ENCODE data around the gene TMC4.

Gene TMC4

GRCh38 chr19:54152267-54152666 lies 20.7 kb downstream of the TMC4 start:
- no peak for DNase-seq

GRCh38 chr19:54151362-54152035 lies 21.5 kb downstream of the TMC4 start:
- no peak for DNase-seq

DNA sequence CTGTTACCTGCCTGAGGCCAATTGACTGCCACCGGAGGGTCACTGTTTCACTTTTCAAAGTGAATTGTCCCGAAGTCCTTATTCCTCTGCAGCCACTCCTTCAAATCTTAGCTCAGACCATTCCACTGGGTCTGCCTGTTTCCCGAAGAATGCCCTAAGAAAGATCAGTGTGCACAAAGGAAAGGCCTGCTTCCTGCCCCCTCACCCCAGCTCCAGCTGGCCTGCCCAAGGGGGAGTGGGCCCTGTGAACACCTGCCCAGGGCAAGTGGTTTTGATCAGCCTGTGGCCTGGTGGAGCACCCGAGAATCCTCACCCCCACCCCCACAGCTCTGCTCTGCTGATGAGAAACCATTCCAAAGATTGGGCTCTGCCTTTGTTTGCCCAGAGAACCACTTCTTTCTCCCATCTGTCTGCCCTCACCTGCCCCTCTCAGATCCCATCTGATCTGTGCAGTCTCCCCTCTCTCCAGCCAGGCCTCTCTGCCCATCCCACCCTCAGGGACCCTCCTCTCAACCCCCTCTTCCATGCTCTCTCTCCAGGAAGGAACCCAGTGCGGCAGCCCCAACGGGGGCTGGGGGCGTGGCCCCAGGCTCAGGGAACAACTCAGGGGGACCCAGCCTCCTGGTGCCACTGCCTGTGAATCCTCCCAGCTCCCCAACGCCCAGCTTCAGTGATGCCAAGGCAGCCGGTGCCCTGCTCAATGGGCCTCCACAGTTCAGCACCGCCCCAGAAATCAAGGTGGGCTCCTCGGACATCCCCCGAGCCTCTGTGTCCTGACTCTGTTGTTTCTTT lies 23.7 kb downstream of the TMC4 start:
- DNase-seq, result no peak

- no peak for DNase-seq
Measured at GRCh38 chr19:54148158-54148557, 24.8 kb downstream of the TMC4 start.

DNA sequence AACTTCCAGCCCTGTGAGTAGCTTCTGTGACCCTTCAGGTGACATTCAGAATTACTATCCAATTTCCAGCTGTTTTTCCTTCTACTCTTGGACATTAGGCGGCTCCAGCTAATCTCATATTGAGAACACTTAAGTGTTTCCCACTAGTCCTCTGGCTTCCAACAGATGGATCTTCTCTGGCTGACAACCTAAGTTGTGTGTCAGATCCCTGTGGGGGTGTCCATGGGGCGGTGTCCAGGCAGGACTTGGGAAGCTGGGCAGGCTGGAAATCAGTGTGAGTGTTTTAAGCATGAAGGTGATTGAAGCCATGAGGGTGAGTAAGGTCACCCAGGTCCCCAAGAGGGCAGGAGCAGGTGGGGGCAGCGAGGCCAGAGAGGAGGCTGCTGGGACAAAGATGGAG lies 25.3 kb downstream of the TMC4 start:
- no peak for DNase-seq

DNA sequence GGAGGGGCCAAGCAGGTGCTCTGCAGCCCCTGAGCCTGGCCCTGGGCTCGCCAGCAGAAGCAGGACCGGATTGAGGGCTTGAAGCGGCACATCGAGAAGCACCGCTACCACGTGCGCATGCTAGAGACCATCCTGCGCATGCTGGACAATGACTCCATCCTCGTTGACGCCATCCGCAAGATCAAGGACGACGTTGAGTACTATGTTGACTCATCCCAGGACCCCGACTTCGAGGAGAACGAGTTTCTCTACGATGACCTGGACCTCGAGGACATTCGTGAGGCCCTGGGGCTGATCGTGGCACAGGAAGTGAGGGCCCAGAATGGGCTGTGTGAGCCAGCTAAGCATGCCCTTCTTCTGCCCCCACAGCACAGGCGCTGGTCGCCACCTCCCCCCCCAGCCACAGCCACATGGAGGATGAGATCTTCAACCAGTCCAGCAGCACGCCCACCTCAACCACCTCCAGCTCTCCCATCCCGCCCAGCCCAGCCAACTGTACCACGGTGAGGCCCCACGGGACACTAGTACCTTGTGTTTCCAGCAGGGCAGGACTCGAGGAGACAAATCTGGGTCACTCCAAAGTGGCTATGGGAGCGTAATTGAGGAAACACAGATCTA lies 27.3 kb downstream of the TMC4 start:
- DNase-seq, result no peak

DNA sequence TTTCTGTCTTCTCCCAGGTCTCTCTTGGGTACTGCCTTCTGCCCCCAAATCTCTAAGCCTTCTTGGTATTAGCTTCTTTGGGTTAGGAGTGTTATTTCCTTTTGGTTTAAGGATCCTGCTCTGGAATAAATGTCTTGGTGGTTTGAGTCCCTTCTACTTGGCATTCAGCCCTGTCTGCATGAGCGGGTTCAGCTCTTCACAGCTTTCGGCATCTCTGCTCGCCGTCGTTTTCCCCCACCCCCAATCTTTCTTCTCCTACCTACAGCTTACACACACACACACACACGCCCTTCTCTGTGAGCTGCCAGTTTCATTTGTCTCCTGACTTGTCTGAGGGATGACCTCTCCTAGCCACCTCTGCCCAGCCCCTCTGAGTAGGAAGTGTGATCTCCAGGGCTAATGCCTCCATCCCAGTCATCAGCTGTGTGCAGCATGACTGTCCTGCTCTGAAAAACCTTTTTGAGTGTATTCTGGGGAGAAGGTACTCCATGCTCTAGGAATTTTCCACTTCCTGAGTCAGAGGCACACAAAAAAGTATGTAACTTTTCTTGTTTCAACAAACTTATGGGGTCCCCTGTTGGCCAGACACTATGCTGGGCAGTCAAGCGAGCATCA lies 30.7 kb downstream of the TMC4 start:
- DNase-seq, result no peak

- DNase-seq, result no peak
Measured at GRCh38 chr19:54141356-54141755, 31.6 kb downstream of the TMC4 start.

DNA sequence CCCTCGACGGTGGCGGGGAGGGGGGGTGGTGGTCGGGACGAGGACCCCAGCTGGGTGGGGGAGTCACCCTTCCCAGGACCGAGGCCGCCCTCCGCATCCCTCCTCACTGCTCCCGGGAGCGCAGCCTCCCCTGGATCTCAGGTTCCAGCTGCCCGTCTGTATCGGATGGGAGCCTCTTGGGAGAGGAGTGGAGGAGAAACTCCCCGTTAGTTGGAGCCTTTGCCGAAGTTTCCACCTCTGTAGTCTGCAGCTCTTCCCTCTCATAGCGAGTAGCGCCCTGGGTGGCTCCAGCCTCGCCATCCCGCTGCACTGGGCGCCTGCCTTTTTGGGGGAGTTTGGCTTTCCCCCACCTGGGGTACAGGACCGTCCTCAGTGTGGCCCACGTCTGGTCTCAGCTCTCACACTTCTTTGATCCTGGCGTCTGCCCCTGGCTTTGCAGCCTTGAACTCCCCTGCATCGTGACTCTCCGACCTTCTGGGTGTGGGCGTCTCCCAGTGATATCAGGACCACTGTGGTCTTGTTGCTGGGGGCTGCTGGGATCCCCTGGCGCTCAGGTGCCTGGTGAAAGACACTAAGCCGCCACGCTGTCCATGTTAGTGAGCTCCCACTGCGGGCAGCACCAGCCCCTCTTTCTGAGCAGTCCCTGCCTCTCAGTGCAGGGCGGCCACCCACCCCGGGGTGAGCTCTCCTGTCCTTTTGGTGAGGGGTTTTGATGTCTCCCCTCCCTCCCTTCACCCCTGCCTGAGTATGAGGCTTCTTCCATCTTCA lies 34.3 kb downstream of the TMC4 start:
- no peak for DNase-seq

- no peak for DNase-seq
Measured at GRCh38 chr19:54137699-54138488, 35.1 kb downstream of the TMC4 start, which contains the start of gene CNOT3. Gene CNOT3 (plus strand): TSS chr19:54137762. CDS start chr19:54142979, 5,217 bp downstream.

DNA sequence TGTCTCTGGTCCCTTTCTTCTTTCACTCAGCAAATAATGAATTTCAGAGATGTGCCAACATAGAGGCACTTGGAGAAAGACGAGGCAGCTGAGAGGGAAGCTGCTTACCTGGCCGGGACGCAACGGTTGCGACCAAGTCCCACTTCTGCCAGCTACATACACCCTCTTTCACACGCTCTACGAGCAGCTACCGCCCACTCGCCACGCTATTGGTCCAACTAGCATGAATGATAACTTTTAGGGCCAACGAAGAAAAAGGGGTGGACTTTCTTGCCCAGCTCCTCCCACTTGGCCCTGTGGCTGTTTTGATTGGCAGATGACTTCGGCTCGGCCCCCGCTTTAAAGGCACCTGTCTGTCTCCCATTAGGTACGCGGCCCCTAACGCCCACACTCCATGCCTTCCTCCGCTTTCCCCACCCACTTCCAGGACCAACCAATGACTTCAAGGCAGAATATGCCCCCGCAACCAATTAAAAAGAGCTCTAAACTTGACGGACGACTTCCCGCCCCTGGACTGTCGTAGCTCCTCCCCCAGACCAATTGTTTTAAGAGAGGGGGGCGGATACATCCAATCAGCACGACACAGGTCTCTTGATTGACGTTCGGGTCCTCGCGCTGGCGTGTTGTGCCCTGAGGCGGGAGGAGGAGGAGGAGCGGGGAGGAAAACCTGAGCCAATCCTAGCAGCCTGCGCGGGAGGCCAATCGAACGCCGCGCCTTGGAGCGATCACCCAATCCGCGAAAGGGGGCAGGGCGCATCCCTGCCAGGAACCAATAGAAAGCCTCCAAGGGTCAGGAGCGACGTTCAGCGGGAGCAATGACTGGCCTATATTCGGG lies 35.9 kb downstream of the TMC4 start:
- peak; percentile 99 for DNase-seq

- DNase-seq, result no peak
Measured at GRCh38 chr19:54136086-54136863, 36.7 kb downstream of the TMC4 start.

GRCh38 chr19:54133957-54134590 lies 38.9 kb downstream of the TMC4 start:
- no peak for DNase-seq

DNA sequence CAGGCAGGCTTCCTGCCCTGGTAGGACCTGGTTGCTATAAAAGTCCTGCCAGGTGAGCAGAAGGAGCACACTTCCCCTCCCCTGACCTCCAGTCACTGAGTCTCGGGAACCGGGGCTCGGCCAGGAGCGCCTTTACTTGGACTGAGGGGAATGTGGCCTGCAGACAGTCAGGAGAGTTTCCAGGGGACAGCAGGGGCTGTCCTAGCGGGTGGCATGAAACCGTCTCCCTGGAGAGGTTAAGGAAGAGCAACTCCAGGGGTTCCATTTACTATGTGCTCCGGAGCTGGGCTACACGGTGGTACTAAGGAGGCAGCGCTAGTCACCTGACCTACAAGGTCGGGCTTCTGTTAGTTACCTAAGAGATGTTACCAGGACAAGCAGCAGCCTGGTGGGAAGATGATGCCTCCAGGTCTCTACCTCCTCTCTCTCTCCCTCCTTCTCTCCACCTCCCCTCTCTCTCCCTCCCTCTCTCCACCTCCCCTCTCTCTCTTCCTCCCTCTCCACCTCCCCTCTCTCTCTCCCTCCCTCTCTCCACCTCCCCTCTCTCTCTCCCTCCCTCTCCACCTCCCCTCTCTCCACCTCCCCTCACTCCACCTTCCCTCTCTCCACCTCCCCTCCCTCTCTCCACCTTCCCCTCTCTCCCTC lies 39.5 kb downstream of the TMC4 start:
- DNase-seq, result no peak

GRCh38 chr19:54129617-54129996 lies 43.4 kb downstream of the TMC4 start:
- no peak for DNase-seq

GRCh38 chr19:54128796-54129616 lies 44.0 kb downstream of the TMC4 start:
- DNase-seq, result no peak

- DNase-seq, result no peak
Measured at GRCh38 chr19:54128441-54128725, 44.6 kb downstream of the TMC4 start.

GRCh38 chr19:54127688-54128440 lies 45.1 kb downstream of the TMC4 start:
- DNase-seq, result no peak
